ENCODE measurements around the gene CERS3. TPM values are rescaled to one million over a fixed set of nuclear protein-coding genes. Genes with fewer than 3 reads are reported as not detected.
A peak's percentile ranks its signal among the peaks of the same experiment; 100 is the strongest.

Gene CERS3
- total RNA-seq, 1 donor from 2014 or later: not detected

DNA sequence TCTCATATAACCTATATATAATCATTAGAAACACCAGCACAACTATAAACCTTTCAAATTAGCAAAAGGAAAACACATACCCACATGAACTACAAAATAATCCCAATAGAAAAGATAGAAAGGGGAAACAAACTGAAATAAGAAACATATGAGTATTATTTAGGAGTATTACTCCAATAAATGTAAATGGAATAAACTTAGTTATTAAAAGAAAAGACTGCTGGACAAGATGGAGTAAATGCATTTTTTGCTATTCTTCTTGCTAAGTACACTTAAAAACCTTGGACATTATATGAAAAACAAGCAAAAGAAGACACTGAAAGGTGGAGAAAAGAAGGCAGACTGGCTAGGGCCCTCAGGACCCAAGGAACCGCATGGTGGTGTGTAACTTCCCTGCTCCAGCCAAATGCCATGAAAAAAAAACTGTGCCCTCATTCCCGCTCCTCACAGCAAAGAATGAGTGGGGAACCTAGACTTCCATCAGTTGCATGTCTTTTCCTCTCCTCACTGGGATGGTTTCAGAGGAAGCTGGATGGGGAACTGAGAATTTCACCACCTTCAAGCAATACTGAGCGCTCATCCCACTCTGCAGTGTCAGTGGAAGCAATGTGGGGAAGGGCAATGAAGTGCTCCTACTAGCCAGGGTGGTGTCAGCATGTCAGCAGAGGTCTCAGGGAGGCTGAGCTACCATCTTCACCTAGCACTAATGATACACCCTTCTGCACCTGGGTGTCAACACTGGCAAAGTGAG lies 143.3 kb downstream of the CERS3 start:
- DNase-seq (ENCODE audit: low spot score): no peak
- no peak for ATAC-seq

DNA sequence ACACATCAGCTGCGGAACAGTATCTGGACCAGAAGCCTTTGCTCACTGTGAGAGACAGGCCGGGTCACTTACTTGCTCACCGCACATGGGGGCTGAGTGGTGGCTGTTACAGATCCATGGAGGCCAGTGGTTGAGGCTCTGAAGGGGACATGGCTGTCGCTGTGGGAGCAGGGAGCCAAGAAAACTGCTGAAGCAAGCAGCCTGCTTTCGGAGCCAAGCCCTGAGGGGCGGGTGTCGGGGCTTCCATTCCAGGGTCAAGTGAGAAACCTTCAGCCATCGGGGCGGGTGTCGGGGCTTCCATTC lies 144.7 kb downstream of the CERS3 start:
- DNase-seq (ENCODE audit: low spot score) (no peak), ATAC-seq (no peak)

DNA sequence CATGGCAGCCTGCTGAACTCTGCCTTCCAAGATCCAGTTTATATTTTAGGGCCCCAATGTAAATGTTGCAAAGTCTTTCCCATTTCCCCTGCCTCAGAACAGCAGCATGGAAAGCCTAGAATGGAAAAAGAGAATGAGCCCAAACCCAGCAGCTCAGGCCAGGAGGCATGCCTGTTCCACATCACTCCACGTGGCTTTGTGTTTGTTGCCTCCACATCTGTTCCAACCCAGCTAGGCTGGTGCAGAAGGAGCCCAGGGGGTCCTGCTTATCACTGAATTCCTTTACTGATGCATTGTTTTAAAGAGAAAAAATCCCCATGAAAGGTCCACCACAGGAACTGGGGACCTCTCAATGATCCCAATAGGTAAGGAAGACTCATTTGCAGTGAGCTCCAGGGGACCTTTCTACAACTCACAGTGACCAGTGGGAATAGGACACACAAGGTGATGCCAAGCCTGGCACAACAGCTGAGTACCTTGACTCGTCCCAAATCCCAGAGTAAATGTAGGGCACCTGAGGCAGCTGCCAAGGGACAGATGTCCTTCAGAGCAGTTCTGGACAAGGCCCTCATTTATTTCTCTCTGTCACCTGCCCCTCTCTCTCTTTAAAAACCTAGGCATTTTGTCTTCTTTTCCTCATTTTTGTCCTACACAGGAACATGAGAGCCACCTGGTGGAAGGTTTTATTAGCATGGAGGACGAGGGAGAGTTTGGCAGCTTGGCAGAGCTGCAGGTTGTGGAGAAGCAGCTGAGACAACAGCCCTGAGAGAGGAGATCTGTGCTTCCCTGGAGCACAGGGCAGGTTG lies 145.2 kb downstream of the CERS3 start:
- ATAC-seq: peak; percentile 97
- DNase-seq (ENCODE audit: low spot score): peak; percentile 62

DNA sequence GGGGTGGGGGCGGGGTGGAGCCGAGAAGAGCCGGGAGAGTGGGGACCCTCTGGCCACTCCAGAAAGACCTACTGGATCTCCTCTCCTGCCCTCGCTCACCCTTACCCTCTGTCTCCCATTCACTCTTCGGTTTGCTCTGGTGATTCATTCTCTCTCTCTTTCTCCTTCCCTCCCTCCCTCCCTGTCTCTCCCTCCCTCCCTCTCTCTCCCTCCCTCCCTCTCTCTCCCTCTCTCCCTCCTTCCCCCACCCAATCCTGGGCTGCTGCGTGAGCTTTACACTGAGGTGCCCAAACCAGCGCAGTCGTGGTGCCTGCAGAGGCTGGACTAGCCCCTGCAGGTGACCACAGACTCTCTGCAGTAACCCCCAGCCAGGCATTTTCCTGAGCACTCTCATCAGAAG lies 154.8 kb downstream of the CERS3 start:
- peak; percentile 53 for ATAC-seq
- DNase-seq (ENCODE audit: low spot score): no peak

DNA sequence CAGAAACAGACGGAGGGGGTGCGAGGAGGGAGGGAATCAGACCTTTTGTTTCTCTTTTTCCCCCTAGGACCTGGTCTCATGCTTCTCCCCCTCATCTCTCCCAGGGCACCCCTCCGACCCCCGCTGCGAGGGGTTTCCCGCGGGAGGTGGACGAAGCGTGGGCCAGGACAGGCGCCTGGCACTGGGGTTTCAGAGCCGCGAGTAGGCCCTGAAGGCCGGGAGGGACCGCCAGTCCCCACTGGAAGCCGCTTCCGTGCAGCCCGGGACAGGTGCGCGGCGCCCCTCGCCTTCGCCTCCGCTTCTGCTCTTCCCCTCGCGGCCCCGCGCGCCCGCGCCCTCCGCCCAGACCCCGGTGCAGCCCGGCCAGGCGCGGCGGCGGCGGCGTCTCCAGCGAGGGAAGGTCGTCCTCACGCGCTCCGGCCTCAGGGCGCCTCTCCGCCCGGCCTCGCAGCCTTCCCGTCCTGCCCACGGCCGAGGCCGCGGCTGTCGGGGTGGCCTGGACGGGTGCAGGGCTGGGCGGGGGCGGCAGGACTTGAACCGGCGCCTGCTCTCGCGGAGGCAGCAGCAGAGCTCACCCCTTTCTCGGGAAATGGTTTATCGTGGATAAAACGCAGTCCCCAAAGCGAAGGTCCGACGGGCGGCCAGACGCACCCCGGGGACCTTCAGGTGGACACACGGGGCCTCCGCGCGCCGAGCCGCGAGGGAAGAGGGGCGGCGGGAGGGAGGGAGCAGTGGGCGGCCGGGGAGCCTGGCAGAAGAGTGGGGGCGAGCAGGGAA lies 155.4 kb downstream of the CERS3 start:
- ATAC-seq (peak; percentile 75), DNase-seq (ENCODE audit: low spot score) (no peak)

DNA sequence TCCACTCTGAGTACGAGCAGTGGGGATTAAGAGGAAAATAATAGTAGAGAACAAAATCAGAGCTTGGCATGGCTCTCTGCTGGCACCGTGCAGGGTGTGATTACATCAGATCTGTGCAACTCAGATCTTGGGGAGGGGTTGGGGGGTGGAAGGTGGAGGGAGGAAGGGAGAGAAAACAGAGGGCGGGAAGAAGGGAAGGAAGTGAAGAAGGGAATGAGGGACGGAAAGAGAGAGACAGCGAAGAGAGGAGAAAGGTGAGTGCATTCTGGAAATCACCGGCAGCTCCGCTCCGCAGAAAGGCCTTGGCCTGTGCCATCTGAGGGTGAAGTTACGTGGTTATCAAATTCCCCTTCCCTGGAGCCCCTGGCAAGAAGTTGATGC lies 156.0 kb downstream of the CERS3 start:
- DNase-seq (ENCODE audit: low spot score) (peak; percentile 66), ATAC-seq (peak; percentile 87)

DNA sequence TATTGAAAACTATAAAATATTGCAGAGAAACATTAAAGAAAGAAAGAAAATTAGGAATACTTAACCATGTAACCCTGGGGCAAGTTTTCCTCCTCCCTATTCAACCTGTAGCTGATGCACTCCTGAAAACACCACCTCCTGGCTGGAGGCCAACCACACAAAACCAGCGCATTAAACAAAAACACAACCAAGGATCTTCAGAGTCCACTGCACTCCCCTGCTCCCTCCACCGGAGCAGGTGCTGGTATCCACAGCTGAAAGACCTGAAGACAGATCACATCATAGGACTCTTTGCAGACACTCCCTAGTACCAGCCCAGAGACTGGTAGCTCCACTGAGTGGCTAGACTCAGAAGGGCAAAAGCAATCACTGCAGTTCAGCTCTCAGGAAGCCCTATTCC lies 173.4 kb downstream of the CERS3 start:
- no peak for DNase-seq (ENCODE audit: low spot score)

DNA sequence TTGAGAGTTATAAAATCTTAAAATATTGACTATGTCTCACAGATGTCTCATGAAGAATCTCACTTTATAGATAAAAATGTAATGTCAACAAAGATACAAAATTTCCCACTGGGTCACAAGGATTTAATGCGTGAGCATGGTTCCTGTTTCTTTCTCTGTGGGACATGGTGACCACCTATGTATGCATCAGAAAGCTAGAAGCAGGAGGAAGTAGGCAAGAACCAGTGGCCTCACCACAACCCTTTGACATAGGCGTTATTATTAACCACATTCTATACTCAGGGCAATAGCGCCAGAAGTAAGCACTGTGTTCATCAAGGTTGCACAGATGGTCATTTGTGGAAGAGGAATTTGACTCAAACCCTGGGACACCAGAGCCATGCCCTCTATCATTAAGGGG lies 175.3 kb downstream of the CERS3 start:
- DNase-seq (ENCODE audit: low spot score) (no peak), ATAC-seq (no peak)

More for the DNA sequence above, 173.4 kb downstream of the CERS3 start:
- no peak for ATAC-seq

DNA sequence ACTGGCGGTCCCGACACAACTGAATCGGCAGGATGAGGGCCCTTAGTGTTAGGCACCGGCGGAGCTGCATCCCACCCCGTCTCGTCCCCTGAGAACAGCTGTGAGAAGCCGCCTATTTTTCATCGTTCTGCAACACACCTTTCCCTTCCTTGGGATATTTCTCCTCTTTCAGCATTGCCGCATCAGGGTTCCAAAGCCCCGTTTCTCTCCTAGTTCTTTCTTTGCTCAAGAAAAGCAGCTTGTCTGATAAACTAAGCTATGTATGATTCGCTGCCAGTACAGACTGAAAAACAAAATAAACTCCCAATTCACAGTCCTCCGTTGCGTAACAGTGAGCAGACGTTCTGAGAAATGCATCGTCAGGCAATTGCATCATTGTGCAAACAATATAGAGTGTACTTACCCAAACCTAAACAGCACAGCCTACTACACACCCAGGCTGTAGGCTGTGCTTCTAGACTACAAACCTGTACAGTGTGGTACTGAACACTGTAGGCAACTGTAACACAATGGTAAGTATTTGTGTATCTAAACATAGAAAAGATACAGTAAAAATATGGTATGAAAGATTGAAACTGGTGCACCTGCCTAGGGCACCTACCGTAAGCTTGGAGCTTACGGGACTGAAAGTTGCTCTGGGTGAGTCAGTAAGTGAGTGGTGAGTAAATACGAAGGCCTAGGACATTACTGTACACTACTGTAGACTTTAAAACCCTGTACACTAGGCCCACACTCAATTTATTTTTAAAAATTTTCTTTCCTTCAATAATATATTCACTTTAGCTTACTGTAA lies 178.1 kb downstream of the CERS3 start:
- ATAC-seq: peak; percentile 67
- DNase-seq (ENCODE audit: low spot score): peak; percentile 85

Other genes with a start within 250 kb of the CERS3 start
- gene ADAMTS17, start 187.0 kb downstream of the CERS3 start, total RNA-seq: 22.4 TPM
- gene LINS1, start 73.2 kb upstream of the CERS3 start, total RNA-seq: 4.2 TPM
- gene ASB7, start 73.6 kb upstream of the CERS3 start, total RNA-seq: 7.3 TPM

Measured in left lobe of liver (tissue), 2 donors.